Activated naive CD8-positive, alpha-beta T cell treated with anti-CD3 and anti-CD28 coated beads, Interleukin-2, amount 50 U/mL, for 24 hours (primary cell): ENCODE data around the gene PARP2.

Experiments
- ATAC-seq: fragments of 150-1000 bp; cut with Tn5 transposase; one replicate; pipeline ENCODE4 v1.10.0; 2021
- DNase-seq: peaks from one replicate; pipeline ENCODE4 v3.0.0; 2021
- H3K27ac Mint-ChIP-seq: one replicate; pipeline ENCODE4 v1.8.0; 2021; ENCODE audit warnings: mild to moderate bottlenecking, mixed read lengths
- H3K27me3 Mint-ChIP-seq: one replicate; pipeline ENCODE4 v1.8.0; 2021; ENCODE audit warnings: mixed read lengths
- H3K36me3 Mint-ChIP-seq: one replicate; pipeline ENCODE4 v1.8.0; 2021; ENCODE audit warnings: low read depth, mixed read lengths
- H3K4me1 Mint-ChIP-seq: one replicate; pipeline ENCODE4 v1.8.0; 2021; ENCODE audit warnings: mixed read lengths
- H3K4me3 Mint-ChIP-seq: one replicate; pipeline ENCODE4 v1.8.0; 2021; ENCODE audit warnings: mild to moderate bottlenecking, moderate library complexity, mixed read lengths
- H3K9me3 Mint-ChIP-seq: one replicate; pipeline ENCODE4 v1.8.0; 2021; ENCODE audit warnings: mixed read lengths

The PARP2 gene

GRCh38 chr14:20375471-20375870 is 32.0 kb downstream of the PARP2 start:
- DNase-seq (no peak), ATAC-seq (no peak)
- no peaks in the 10 kb centered on the region for H3K4me1 Mint-ChIP-seq
- peaks cover 32% of the 10 kb centered on the region for H3K36me3 Mint-ChIP-seq
- H3K4me3 Mint-ChIP-seq: no peak overlapping the region
- H3K27ac Mint-ChIP-seq: no peak overlapping the region
- H3K27me3 Mint-ChIP-seq: no peaks in the 10 kb centered on the region
- H3K9me3 Mint-ChIP-seq: no peaks in the 10 kb centered on the region

- no peak overlapping the region for H3K4me3 Mint-ChIP-seq
- H3K9me3 Mint-ChIP-seq: no peaks in the 10 kb centered on the region
- H3K27me3 Mint-ChIP-seq: no peaks in the 10 kb centered on the region
- DNase-seq: no peak
- no peak overlapping the region for H3K27ac Mint-ChIP-seq
- peaks cover 35% of the 10 kb centered on the region for H3K36me3 Mint-ChIP-seq
- no peak for ATAC-seq
- H3K4me1 Mint-ChIP-seq: peaks cover 4% of the 10 kb centered on the region
These were observed 32.7 kb downstream of the PARP2 start for GRCh38 chr14:20376071-20376588.

GRCh38 chr14:20377171-20377570 is 33.7 kb downstream of the PARP2 start:
- H3K27me3 Mint-ChIP-seq: no peaks in the 10 kb centered on the region
- ATAC-seq: no peak
- H3K4me3 Mint-ChIP-seq: no peak overlapping the region
- no peak overlapping the region for H3K27ac Mint-ChIP-seq
- peaks cover 5% of the 10 kb centered on the region for H3K4me1 Mint-ChIP-seq
- peaks cover 36% of the 10 kb centered on the region for H3K36me3 Mint-ChIP-seq
- no peak for DNase-seq
- no peaks in the 10 kb centered on the region for H3K9me3 Mint-ChIP-seq

- ATAC-seq: no peak
- Mint-ChIP-seq H3K9me3 (no peaks in the 10 kb centered on the region), H3K27ac (peak overlapping the region; percentile 17), H3K36me3 (peaks cover 32% of the 10 kb centered on the region), H3K4me3 (no peak overlapping the region), H3K27me3 (no peaks in the 10 kb centered on the region), H3K4me1 (peaks cover 5% of the 10 kb centered on the region)
- no peak for DNase-seq
These were observed 36.3 kb downstream of the PARP2 start for GRCh38 chr14:20379743-20380142.

- Mint-ChIP-seq H3K4me3 (no peak overlapping the region), H3K27ac (peak overlapping the region; percentile 79), H3K27me3 (no peaks in the 10 kb centered on the region), H3K9me3 (no peaks in the 10 kb centered on the region), H3K36me3 (peaks cover 35% of the 10 kb centered on the region), H3K4me1 (peaks cover 5% of the 10 kb centered on the region)
- ATAC-seq (peak; percentile 56), DNase-seq (no peak)
These were observed 37.2 kb downstream of the PARP2 start for GRCh38 chr14:20380681-20381080.

GRCh38 chr14:20381341-20381740 is 37.9 kb downstream of the PARP2 start:
- peaks cover 40% of the 10 kb centered on the region for H3K36me3 Mint-ChIP-seq
- peaks cover 5% of the 10 kb centered on the region for H3K4me1 Mint-ChIP-seq
- peak overlapping the region; percentile 79 for H3K27ac Mint-ChIP-seq
- H3K9me3 Mint-ChIP-seq: no peaks in the 10 kb centered on the region
- ATAC-seq (no peak), DNase-seq (no peak)
- no peaks in the 10 kb centered on the region for H3K27me3 Mint-ChIP-seq
- H3K4me3 Mint-ChIP-seq: no peak overlapping the region

- Mint-ChIP-seq H3K27me3 (no peaks in the 10 kb centered on the region), H3K4me3 (no peak overlapping the region), H3K27ac (no peak overlapping the region), H3K9me3 (no peaks in the 10 kb centered on the region), H3K36me3 (peaks cover 41% of the 10 kb centered on the region), H3K4me1 (peaks cover 5% of the 10 kb centered on the region)
- no peak for DNase-seq
- no peak for ATAC-seq
These were observed 39.1 kb downstream of the PARP2 start for GRCh38 chr14:20382526-20382925.

- no peak overlapping the region for H3K4me3 Mint-ChIP-seq
- peaks cover 5% of the 10 kb centered on the region for H3K4me1 Mint-ChIP-seq
- no peak for ATAC-seq
- no peak overlapping the region for H3K27ac Mint-ChIP-seq
- H3K9me3 Mint-ChIP-seq: no peaks in the 10 kb centered on the region
- peaks cover 43% of the 10 kb centered on the region for H3K36me3 Mint-ChIP-seq
- H3K27me3 Mint-ChIP-seq: no peaks in the 10 kb centered on the region
- DNase-seq: no peak
These were observed 39.6 kb downstream of the PARP2 start for GRCh38 chr14:20383032-20383431.

- H3K9me3 Mint-ChIP-seq: no peaks in the 10 kb centered on the region
- ATAC-seq (no peak), DNase-seq (no peak)
- no peak overlapping the region for H3K4me3 Mint-ChIP-seq
- no peak overlapping the region for H3K27ac Mint-ChIP-seq
- H3K4me1 Mint-ChIP-seq: peaks cover 5% of the 10 kb centered on the region
- H3K27me3 Mint-ChIP-seq: no peaks in the 10 kb centered on the region
- peaks cover 49% of the 10 kb centered on the region for H3K36me3 Mint-ChIP-seq
These were observed 40.2 kb downstream of the PARP2 start for GRCh38 chr14:20383636-20384035.

- no peak overlapping the region for H3K4me3 Mint-ChIP-seq
- no peaks in the 10 kb centered on the region for H3K9me3 Mint-ChIP-seq
- ATAC-seq (no peak), DNase-seq (no peak)
- no peak overlapping the region for H3K27ac Mint-ChIP-seq
- peaks cover 54% of the 10 kb centered on the region for H3K36me3 Mint-ChIP-seq
- H3K4me1 Mint-ChIP-seq: peaks cover 5% of the 10 kb centered on the region
- H3K27me3 Mint-ChIP-seq: no peaks in the 10 kb centered on the region
These were observed 40.9 kb downstream of the PARP2 start for GRCh38 chr14:20384321-20384720.

- H3K36me3 Mint-ChIP-seq: peaks cover 52% of the 10 kb centered on the region
- ATAC-seq (no peak), DNase-seq (no peak)
- no peaks in the 10 kb centered on the region for H3K9me3 Mint-ChIP-seq
- no peak overlapping the region for H3K27ac Mint-ChIP-seq
- no peak overlapping the region for H3K4me3 Mint-ChIP-seq
- peaks cover 5% of the 10 kb centered on the region for H3K4me1 Mint-ChIP-seq
- no peaks in the 10 kb centered on the region for H3K27me3 Mint-ChIP-seq
These were observed 41.5 kb downstream of the PARP2 start for GRCh38 chr14:20384886-20385285.

GRCh38 chr14:20386276-20386855 is 42.9 kb downstream of the PARP2 start:
- Mint-ChIP-seq H3K4me1 (peaks cover 4% of the 10 kb centered on the region), H3K36me3 (peaks cover 47% of the 10 kb centered on the region), H3K27ac (no peak overlapping the region), H3K27me3 (no peaks in the 10 kb centered on the region), H3K4me3 (no peak overlapping the region), H3K9me3 (no peaks in the 10 kb centered on the region)
- ATAC-seq: no peak
- no peak for DNase-seq

GRCh38 chr14:20387576-20387975 is 44.1 kb downstream of the PARP2 start:
- no peak for ATAC-seq
- H3K27ac Mint-ChIP-seq: no peak overlapping the region
- DNase-seq: no peak
- H3K36me3 Mint-ChIP-seq: peaks cover 43% of the 10 kb centered on the region
- H3K4me3 Mint-ChIP-seq: no peak overlapping the region
- H3K4me1 Mint-ChIP-seq: peaks cover 4% of the 10 kb centered on the region
- H3K27me3 Mint-ChIP-seq: no peaks in the 10 kb centered on the region
- no peaks in the 10 kb centered on the region for H3K9me3 Mint-ChIP-seq

- Mint-ChIP-seq H3K4me1 (peaks cover 4% of the 10 kb centered on the region), H3K27ac (no peak overlapping the region), H3K4me3 (no peak overlapping the region), H3K36me3 (peaks cover 43% of the 10 kb centered on the region), H3K27me3 (no peaks in the 10 kb centered on the region), H3K9me3 (no peaks in the 10 kb centered on the region)
- ATAC-seq (no peak), DNase-seq (no peak)
These were observed 44.7 kb downstream of the PARP2 start for GRCh38 chr14:20388159-20388558.

- DNase-seq: no peak
- no peak overlapping the region for H3K27ac Mint-ChIP-seq
- no peaks in the 10 kb centered on the region for H3K9me3 Mint-ChIP-seq
- H3K4me1 Mint-ChIP-seq: peaks cover 4% of the 10 kb centered on the region
- no peak overlapping the region for H3K4me3 Mint-ChIP-seq
- peaks cover 36% of the 10 kb centered on the region for H3K36me3 Mint-ChIP-seq
- no peak for ATAC-seq
- no peaks in the 10 kb centered on the region for H3K27me3 Mint-ChIP-seq
These were observed 48.1 kb downstream of the PARP2 start for GRCh38 chr14:20391505-20391904.

- H3K9me3 Mint-ChIP-seq: no peaks in the 10 kb centered on the region
- peaks cover 38% of the 10 kb centered on the region for H3K36me3 Mint-ChIP-seq
- H3K27ac Mint-ChIP-seq: no peak overlapping the region
- H3K4me3 Mint-ChIP-seq: no peak overlapping the region
- H3K4me1 Mint-ChIP-seq: peaks cover 22% of the 10 kb centered on the region
- ATAC-seq (no peak), DNase-seq (no peak)
- no peaks in the 10 kb centered on the region for H3K27me3 Mint-ChIP-seq
These were observed 54.1 kb downstream of the PARP2 start for GRCh38 chr14:20397511-20397910.
